HepG2 (cell line): Measurements from ENCODE around the gene DAD1. TPM values are rescaled to one million over a fixed set of nuclear protein-coding genes. Genes with fewer than 3 reads are reported as not detected.

Source experiments
- CC2D1A ChIP-seq: sonication (generic); formaldehyde crosslinking; IDR thresholded peaks from 2 replicates; pipeline ENCODE4 v1.8.1; 2023; ENCODE audit warnings: mild to moderate bottlenecking, missing genetic modification reagents
- DDIT3 ChIP-seq: sonication (generic); formaldehyde crosslinking; IDR thresholded peaks from 2 replicates; pipeline ENCODE4 v1.4.0; 2020; ENCODE audit warnings: mild to moderate bottlenecking, missing genetic modification reagents
- DNMT3B ChIP-seq: conservative IDR thresholded peaks from 2 replicates; pipeline ENCODE4 v1.6.1; 2016; ENCODE audit warnings: missing biosample characterization, control low read depth
- FOXO4 ChIP-seq: sonication (generic); formaldehyde crosslinking; conservative IDR thresholded peaks from 2 replicates; pipeline ENCODE4 v1.8.1; 2023; ENCODE audit warnings: missing genetic modification reagents
- GTF3A ChIP-seq: sonication (generic); formaldehyde crosslinking; conservative IDR thresholded peaks from 2 replicates; pipeline ENCODE4 v1.4.0; 2020; ENCODE audit warnings: mild to moderate bottlenecking, missing genetic modification reagents
- HDAC6 ChIP-seq: fragments of 200-600 bp; sonication (generic); IDR thresholded peaks from 2 replicates; pipeline ENCODE4 v1.7.0; 2017; ENCODE audit warnings: mild to moderate bottlenecking, antibody characterized with exemption, low read length, low read depth
- HMG20A ChIP-seq: IDR thresholded peaks from 2 replicates; pipeline ENCODE4 v1.6.1; 2016; ENCODE audit warnings: borderline replicate concordance
- MLX ChIP-seq: IDR thresholded peaks from 2 replicates; pipeline ENCODE4 v1.6.1; 2016
- PAWR ChIP-seq: sonication (generic); formaldehyde crosslinking; IDR thresholded peaks from 2 replicates; pipeline ENCODE4 v1.4.0; 2020; ENCODE audit warnings: missing genetic modification reagents, mild to moderate bottlenecking, borderline replicate concordance
- PAX8 ChIP-seq: sonication (generic); formaldehyde crosslinking; IDR thresholded peaks from 2 replicates; pipeline ENCODE4 v1.8.0; 2022; ENCODE audit warnings: mild to moderate bottlenecking, missing genetic modification reagents, borderline replicate concordance
- SETDB1 ChIP-seq: sonication (generic); formaldehyde crosslinking; IDR thresholded peaks from 2 replicates; pipeline ENCODE4 v1.5.1; 2020; ENCODE audit warnings: missing genetic modification reagents, mild to moderate bottlenecking, borderline replicate concordance
- SMAD9 ChIP-seq: sonication (generic); formaldehyde crosslinking; IDR thresholded peaks from 2 replicates; pipeline ENCODE4 v1.5.1; 2020; ENCODE audit warnings: mild to moderate bottlenecking, missing genetic modification reagents
- STAT6 ChIP-seq: sonication (generic); formaldehyde crosslinking; IDR thresholded peaks from 2 replicates; pipeline ENCODE4 v1.4.0; 2020; ENCODE audit warnings: missing genetic modification reagents, mild to moderate bottlenecking, borderline replicate concordance
- TCF7 ChIP-seq: sonication (generic); IDR thresholded peaks from 2 replicates; pipeline ENCODE4 v1.6.1; 2016; ENCODE audit warnings: antibody characterized with exemption, low read depth
- ZBTB7A ChIP-seq: sonication (generic); formaldehyde crosslinking; IDR thresholded peaks from 2 replicates; pipeline ENCODE4 v1.8.0; 2022; ENCODE audit warnings: mild to moderate bottlenecking, missing genetic modification reagents
- ZFY ChIP-seq: sonication (generic); formaldehyde crosslinking; IDR thresholded peaks from 2 replicates; pipeline ENCODE4 v1.4.0; 2020; ENCODE audit warnings: missing genetic modification reagents
- ZMAT3 ChIP-seq: sonication (generic); formaldehyde crosslinking; conservative IDR thresholded peaks from 2 replicates; pipeline ENCODE4 v1.7.0; 2021; ENCODE audit warnings: missing genetic modification reagents
- ZNF282 ChIP-seq: fragments of 450-650 bp; IDR thresholded peaks from 2 replicates; pipeline ENCODE4 v1.6.1; 2018; ENCODE audit not compliant: partially characterized antibody
- ZNF331 ChIP-seq: sonication (generic); formaldehyde crosslinking; IDR thresholded peaks from 2 replicates; pipeline ENCODE4 v1.4.0; 2020; ENCODE audit warnings: missing genetic modification reagents
- ZNF546 ChIP-seq: sonication (generic); formaldehyde crosslinking; conservative IDR thresholded peaks from 2 replicates; pipeline ENCODE4 v1.8.1; 2023; ENCODE audit warnings: mild to moderate bottlenecking, missing genetic modification reagents
- ZNF691 ChIP-seq: sonication (generic); formaldehyde crosslinking; IDR thresholded peaks from 2 replicates; pipeline ENCODE4 v1.4.0; 2020; ENCODE audit warnings: missing genetic modification reagents, low read depth, mild to moderate bottlenecking, borderline replicate concordance
- ZNF709 ChIP-seq: sonication (generic); formaldehyde crosslinking; IDR thresholded peaks from 2 replicates; pipeline ENCODE4 v1.5.0; 2020; ENCODE audit warnings: mild to moderate bottlenecking, missing genetic modification reagents
- ZNF790 ChIP-seq: sonication (generic); formaldehyde crosslinking; IDR thresholded peaks from 2 replicates; pipeline ENCODE4 v1.8.0; 2022; ENCODE audit warnings: missing genetic modification reagents, mild to moderate bottlenecking, borderline replicate concordance
- polyA plus RNA-seq, 8 experiments: library from polyadenylated mRNA; depleted of rRNA in 3 of 8; stranded (reverse) in 7 of 8; unstranded in 1 of 8; fragments of >200 nt; fragmentation: Illumina TruSeq in 4 of 8; extraction: Trizol in 4 of 8; gene quantifications; 2 replicates each; pipeline versions ENCODE4 v1.2.1 to v1.2.3, GENCODE V29; 2011 to 2016; ENCODE audit warnings: low read depth in 4 of 8, missing spikeins in 1 of 8, mixed read lengths in 1 of 8; ENCODE audit not compliant: insufficient read depth in 1 of 8
- total RNA-seq, 5 experiments: library from RNA; depleted of rRNA; stranded (reverse); fragments of >200 nt; fragmentation: Illumina TruSeq; extraction: Trizol; gene quantifications; 2 replicates each; pipeline ENCODE4 v1.2.3, GENCODE V29; 2016; ENCODE audit warnings: low read depth in 1 of 5
- TF ChIP-seq, protein P1 (sequence below): IDR thresholded peaks from 2 replicates; pipeline ENCODE4 v1.6.1; 2016; ENCODE audit warnings: control low read depth

The DAD1 gene
- total and polyA plus RNA-seq, 2 of the 13 experiments (the other 11 are each of a cell fraction or from before 2014, with no cell fraction given) = 558 to 626 TPM

GRCh38 chr14:22560662-22561365 lies 28.2 kb downstream of the DAD1 start (continued):
- TF ChIP-seq STAT6 = peak; percentile 33; the same call in 1 of the 2 replicates
- TF ChIP-seq ZNF790 (CRISPR knock-in tag) = no peak
- TF ChIP-seq ZNF709 = no peak
- peak; percentile 97 for TF ChIP-seq TCF7
- TF ChIP-seq ZNF546 (CRISPR knock-in tag) = 0 out of 2 replicates have a peak, but pooled peaks have one; percentile 41
- TF ChIP-seq DDIT3 (CRISPR knock-in tag) = no peak
- TF ChIP-seq CC2D1A (CRISPR knock-in tag) = peak; percentile 89; the same call in 1 of the 2 replicates
- TF ChIP-seq GTF3A (CRISPR knock-in tag) = 0 out of 2 replicates have a peak, but pooled peaks have one; percentile 13
- peak; percentile 73; the same call in 1 of the 2 replicates for TF ChIP-seq HMG20A
- TF ChIP-seq ZMAT3 (CRISPR knock-in tag) = no peak
- no peak for TF ChIP-seq FOXO4 (CRISPR knock-in tag)
- no peak for TF ChIP-seq ZNF282
- 0 out of 2 replicates have a peak, but pooled peaks have one; percentile 73 for TF ChIP-seq SMAD9 (CRISPR knock-in tag)
- TF ChIP-seq PAWR (CRISPR knock-in tag) = no peak
- TF ChIP-seq, protein P1, sequence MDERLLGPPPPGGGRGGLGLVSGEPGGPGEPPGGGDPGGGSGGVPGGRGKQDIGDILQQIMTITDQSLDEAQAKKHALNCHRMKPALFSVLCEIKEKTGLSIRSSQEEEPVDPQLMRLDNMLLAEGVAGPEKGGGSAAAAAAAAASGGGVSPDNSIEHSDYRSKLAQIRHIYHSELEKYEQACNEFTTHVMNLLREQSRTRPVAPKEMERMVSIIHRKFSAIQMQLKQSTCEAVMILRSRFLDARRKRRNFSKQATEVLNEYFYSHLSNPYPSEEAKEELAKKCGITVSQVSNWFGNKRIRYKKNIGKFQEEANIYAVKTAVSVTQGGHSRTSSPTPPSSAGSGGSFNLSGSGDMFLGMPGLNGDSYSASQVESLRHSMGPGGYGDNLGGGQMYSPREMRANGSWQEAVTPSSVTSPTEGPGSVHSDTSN (CRISPR knock-in tag) = no peak
- no peak for TF ChIP-seq DNMT3B (CRISPR knock-in tag)
- TF ChIP-seq SETDB1 (CRISPR knock-in tag) = no peak
- TF ChIP-seq ZBTB7A (CRISPR knock-in tag) = peak; percentile 29; the same call in 1 of the 2 replicates
- TF ChIP-seq ZFY = no peak
- TF ChIP-seq PAX8 (CRISPR knock-in tag) = no peak
- peak; percentile 81; the same call in 1 of the 2 replicates for TF ChIP-seq ZNF331
- TF ChIP-seq MLX = peak; percentile 83
- TF ChIP-seq ZNF691 (CRISPR knock-in tag) = peak; percentile 64; the same call in 1 of the 2 replicates
- TF ChIP-seq HDAC6 = no peak
